Gastroesophageal sphincter (tissue), 3 donors: Measurements from ENCODE around the gene PRPF6.
A peak's percentile ranks its signal among the peaks of the same experiment; 100 is the strongest.

Source experiments
- POLR2A ChIP-seq, 2 donors: fragments of 450-650 bp; IDR thresholded peaks; one replicate each; pipeline ENCODE4 v1.6.1; 2017; ENCODE audit warnings: antibody characterized with exemption in 2 of 2, mild to moderate bottlenecking in 2 of 2, moderate library complexity in 1 of 2
- TF ChIP-seq, protein P1 (sequence below), 4 experiments: fragments of 200-600 bp in 2 of 4; fragments of 450-650 bp in 2 of 4; sonication (generic) in 1 of 4; IDR thresholded peaks; one replicate each; pipeline ENCODE4 v1.5.1; 2017 to 2019; ENCODE audit warnings: antibody characterized with exemption in 4 of 4, mild to moderate bottlenecking in 2 of 4, moderate library complexity in 2 of 4

DNA sequence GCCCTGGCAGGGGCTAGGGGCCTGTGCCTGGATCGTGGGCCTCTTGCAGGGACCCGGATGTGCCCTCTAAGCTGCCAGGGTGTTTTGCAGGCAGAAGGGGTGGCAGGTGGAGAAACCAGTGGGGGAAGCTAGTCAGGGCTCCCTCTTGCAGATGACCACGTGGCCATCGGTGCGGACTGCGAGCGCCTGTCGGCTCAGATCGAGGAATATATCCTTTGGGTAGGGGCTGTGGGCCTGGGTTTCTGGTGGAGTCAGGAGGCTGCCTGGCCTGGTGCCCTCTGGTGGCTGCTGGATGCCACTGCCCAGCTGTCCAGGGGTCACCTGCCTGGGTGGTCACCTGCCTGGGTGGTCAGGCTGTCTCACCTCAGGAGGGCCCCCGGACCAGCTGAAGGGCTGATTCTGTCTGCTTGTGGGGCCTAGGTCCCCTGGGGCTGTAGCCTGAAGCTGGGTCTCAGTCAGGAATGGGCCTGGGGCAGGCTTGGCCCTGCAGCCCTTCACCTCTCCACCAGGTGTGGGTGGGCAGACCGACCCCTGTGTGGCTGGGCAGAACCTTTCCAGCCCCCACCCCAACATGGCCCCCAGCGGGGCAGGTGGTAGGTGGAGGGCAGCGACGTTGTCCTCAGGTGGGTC, 88.8 kb downstream of the PRPF6 start:
- TF ChIP-seq, protein P1, sequence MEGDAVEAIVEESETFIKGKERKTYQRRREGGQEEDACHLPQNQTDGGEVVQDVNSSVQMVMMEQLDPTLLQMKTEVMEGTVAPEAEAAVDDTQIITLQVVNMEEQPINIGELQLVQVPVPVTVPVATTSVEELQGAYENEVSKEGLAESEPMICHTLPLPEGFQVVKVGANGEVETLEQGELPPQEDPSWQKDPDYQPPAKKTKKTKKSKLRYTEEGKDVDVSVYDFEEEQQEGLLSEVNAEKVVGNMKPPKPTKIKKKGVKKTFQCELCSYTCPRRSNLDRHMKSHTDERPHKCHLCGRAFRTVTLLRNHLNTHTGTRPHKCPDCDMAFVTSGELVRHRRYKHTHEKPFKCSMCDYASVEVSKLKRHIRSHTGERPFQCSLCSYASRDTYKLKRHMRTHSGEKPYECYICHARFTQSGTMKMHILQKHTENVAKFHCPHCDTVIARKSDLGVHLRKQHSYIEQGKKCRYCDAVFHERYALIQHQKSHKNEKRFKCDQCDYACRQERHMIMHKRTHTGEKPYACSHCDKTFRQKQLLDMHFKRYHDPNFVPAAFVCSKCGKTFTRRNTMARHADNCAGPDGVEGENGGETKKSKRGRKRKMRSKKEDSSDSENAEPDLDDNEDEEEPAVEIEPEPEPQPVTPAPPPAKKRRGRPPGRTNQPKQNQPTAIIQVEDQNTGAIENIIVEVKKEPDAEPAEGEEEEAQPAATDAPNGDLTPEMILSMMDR (IDR thresholded peaks at IDR 0.05), result peak in 3 of 4 experiments; percentile 23 to 63 (median 40)
- no peak for TF ChIP-seq POLR2A (IDR thresholded peaks at IDR 0.05)
